Heart left ventricle (tissue), 13 donors: Measurements from ENCODE around the gene FOXP4.

Experiments used
- CTCF ChIP-seq, 12 donors: fragments of 200-600 bp; sonication (generic) in 4 of 12; IDR thresholded peaks; one replicate each; pipeline versions ENCODE4 v1.5.0 to v1.8.0; 2018 to 2022; ENCODE audit warnings: antibody characterized with exemption in 12 of 12, mild to moderate bottlenecking in 5 of 12
- POLR2A ChIP-seq, 2 donors: fragments of 450-650 bp; IDR thresholded peaks; one replicate each; pipeline ENCODE4 v1.6.1; 2017; ENCODE audit warnings: antibody characterized with exemption in 2 of 2, mild to moderate bottlenecking in 2 of 2, moderate library complexity in 2 of 2
- donor health status: ischemic (EF 13 %, LVEDD 7.1; RV severe dilation, severe dysfunction).
- donor health status: DM: no; HTN: yes; CAD: no.
- donor health status: DM: no; HTN: no; CAD: no.
- donor health status: ischemic (EF 25% LVEDD 6.9; RV normal size, moderate dysfunction).
- donor health status: ischemic (EF 25% LVEDD 5.7; RV mildly dilated, moderate dysfunction).
- donor health status: ischemic (EF 35%, LVEDD 5.7; RV mildly dilated, moderate dysfunction).
- donor health status: nonischemic (EF 11% LVEDD 7.7; RV severe dilation, severe dysfunction).
- donor health status: DM: yes; HTN: yes; CAD: no.
- donor health status: PGD.
- donor health status: ischemic (EF 29% LVEDD 5.4; RV normal size, mild dysfunction).
- donor health status: nonischemic (EF 23%, LVEDD 6.1; RV moderate dilation, normal function).

GRCh38 chr6:41548841-41549642 lies 2.9 kb downstream of the FOXP4 start:
- TF ChIP-seq CTCF (IDR thresholded peaks at IDR 0.05) (no peak), POLR2A (IDR thresholded peaks at IDR 0.05) (no peak)
